ENCODE data around the gene KREMEN1.
"Not testable (repeated sequence)": the region's sequence is repeated elsewhere in the genome, so short reads cannot be mapped to it uniquely, and the experiment has no call there.

KREMEN1 gene

DNA sequence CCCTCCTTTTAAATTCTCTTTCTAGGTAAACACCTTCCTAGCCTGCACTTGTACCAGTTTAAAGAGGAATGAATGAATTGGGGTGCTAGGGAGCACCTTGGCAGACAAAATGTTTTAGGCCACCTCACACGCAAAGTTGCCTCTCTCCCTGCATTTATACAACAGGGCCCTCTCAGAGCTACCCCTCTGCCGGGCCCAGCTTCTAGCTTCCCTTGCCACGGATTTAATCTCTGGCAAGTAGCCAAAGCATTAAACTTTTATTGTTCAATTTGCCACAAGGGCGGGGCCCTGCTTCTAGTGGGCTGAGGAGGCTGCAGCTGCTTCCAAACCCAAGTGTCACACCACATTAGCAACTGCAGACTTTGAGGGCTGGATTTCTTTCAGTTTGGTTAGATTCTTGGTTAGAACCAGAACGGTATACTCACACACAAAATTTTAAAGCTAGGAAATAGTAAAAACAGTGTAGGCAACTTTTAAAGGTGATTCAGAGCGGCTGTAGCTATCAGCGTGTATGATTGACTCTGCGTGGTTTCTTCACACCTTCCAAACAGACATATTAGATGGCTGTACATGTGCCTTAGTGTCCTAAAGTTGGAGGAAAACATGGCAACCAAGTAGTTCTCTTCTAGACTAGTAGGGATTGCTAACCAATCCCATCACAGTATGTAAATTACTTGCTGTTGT is 6.5 kb downstream of the KREMEN1 start:
- DNase-seq: peak; percentile 93

GRCh38 chr22:29080106-29080975 is 7.5 kb downstream of the KREMEN1 start:
- peak; percentile 53 for DNase-seq

DNA sequence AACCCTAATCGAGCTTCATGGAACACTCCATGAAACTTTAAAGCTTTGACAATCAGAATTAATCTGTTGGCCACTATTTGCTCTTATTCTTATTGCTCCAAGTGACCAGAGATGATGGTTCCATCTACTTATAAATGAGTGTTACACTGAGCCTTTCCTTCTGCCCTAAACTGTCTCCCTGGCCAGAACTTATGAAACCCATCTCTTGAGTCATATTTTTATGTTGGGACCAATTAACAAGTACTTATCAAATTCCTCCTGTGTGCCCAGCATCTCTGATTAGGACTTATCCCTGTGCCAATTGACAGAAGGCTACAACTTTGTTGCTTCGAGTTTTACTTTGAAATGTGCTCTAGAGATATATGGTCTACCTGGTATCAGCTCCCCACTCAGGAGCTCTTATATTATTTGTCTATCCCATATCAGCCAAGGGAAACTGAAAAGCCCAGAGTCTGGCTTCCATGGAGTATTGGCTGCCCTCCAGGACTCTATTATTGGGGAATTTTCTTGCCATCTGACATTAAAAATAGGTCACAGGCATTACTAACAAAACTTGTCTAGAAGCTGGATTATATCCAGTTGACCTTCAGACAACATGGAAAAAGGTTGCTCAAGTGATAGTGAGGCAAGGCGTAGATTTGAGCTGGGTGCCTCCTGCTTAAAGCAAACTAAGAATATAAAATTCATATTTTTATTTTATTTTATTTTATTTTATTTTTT is 8.8 kb downstream of the KREMEN1 start:
- no peak for DNase-seq

DNA sequence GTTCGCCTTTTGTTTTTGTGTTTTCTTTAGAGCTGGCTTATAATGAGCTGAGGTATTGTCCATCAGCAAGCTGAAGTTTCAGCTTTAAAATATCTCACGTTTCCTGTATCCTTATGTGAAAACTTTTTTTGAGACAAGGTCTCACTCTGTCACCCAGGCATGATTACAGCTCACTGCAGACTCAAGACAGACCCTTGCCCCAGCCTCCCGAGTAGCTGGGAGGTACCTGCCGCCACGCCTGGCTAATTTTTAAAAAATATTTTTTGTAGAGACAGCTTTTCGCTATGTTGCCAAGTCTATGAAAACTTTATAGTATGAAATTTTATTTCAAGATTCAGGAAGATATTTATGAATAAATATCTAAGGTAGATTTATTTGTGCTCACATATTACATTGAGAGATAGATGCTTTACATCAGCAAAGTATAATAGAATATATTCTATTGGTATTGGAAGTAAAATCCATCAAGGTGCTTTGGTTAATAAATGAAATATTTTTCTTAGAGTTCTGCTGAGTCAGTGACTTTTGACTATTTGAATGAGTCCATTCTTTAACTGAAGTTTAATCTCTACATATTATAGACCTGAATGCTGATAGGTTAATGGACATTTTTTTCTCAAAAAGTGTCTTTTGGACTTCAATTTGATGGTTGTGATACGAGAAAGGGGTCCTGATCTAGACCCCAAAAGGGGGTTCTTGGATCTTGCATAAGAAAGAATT is 10.2 kb downstream of the KREMEN1 start:
- no peak for DNase-seq

DNA sequence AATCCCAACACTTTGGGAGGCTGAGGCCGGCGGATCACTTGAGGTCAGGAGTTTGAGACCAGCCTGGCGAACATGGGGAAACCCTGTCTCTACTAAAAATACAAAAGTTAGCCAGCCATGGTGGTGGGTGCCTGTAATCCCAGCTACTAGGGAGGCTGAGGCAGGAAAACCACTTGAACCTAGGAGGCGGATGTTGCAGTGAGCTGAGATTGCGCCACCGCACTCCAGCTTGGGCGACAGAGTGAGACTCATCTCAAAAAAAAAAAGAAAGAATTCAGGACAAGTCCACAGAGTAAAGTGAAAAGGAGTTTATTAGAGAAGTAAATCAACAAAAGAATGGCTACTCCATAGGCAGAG is 10.7 kb downstream of the KREMEN1 start:
- DNase-seq: not testable (repeated sequence)

GRCh38 chr22:29083933-29084591 is 11.2 kb downstream of the KREMEN1 start:
- no peak for DNase-seq

GRCh38 chr22:29087012-29087411 is 14.2 kb downstream of the KREMEN1 start:
- DNase-seq: no peak

- DNase-seq: no peak
Measured at GRCh38 chr22:29088809-29089208, 16.0 kb downstream of the KREMEN1 start.

- DNase-seq: no peak
Measured at GRCh38 chr22:29089507-29089906, 16.7 kb downstream of the KREMEN1 start.

DNA sequence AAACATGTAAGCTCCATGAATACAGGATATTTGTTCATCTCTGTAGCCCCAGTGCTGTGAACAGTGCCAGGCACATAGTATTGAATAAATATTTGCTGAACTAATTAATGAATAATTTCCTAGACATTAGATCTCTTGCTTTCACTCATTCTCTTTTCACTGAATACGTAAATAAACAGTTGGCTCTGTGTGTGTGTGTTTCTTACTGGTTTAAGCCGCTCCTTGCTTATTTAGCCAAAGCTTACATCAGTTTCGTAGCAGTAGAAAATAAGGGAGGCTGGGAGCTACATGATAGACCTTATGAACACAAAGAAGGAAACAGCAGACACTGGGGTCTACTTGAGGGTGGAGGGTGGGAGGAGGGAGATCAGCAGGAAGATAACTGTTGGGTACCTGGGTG is 17.2 kb downstream of the KREMEN1 start:
- DNase-seq: no peak

GRCh38 chr22:29092243-29092642 is 19.4 kb downstream of the KREMEN1 start:
- no peak for DNase-seq

DNA sequence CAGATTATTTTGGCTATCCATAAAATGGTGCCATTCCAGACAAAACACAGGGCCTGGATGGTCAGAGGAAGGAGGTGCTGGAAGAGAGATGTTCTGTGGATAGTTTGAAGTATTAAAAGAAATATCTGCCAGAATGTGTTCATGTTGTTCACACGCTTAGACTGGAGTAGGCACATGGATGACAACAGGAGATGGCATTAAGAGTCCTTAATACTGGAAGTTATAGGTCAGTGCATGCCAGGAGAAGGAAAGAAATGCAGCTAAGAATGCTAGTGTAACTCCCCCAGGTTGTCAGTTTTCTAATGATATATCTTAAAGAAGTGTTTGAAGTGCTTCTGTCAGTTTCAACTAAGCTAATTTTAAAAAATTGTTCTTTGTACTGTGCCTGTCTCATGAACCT is 20.2 kb downstream of the KREMEN1 start:
- DNase-seq: no peak

DNA sequence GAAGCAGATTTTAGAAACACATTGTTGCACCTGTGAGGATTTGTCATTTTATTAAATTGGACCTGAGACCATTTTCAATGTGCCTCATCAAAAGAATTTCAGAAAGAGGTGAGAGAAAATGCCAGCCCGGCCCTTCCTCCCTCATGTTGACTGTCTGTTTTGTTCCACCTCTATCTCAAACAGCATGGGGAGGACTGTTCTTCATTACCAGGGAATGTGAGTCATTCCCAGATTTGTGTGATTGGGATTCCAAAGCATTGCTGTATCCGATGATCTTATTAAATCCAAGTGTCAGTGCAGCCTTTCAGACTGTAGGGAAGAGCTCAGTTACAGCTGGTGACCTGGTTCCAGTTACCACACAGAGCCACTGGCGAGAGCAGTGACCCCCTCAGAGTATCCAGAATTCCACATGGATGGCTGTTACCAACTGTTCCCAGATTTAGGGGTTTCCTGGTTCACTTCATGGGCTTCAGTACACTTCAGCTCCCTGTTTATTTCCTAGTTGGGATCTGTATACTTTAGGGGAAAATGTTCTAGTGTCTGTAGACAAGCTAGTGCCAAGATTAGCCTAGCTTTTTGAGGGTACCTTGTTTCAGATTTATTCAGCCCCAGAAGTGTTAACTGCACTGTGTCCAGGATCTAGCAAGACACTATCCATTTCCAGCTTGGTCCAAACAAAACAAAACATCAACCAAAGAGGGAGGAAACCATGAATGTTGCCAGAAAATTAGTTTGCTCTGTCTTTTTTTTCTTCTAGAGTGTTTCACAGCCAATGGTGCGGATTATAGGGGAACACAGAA is 20.9 kb downstream of the KREMEN1 start:
- no peak for DNase-seq

- DNase-seq: no peak
Measured at GRCh38 chr22:29095459-29095858, 22.6 kb downstream of the KREMEN1 start.

GRCh38 chr22:29096736-29097669 is 24.2 kb downstream of the KREMEN1 start:
- no peak for DNase-seq

DNA sequence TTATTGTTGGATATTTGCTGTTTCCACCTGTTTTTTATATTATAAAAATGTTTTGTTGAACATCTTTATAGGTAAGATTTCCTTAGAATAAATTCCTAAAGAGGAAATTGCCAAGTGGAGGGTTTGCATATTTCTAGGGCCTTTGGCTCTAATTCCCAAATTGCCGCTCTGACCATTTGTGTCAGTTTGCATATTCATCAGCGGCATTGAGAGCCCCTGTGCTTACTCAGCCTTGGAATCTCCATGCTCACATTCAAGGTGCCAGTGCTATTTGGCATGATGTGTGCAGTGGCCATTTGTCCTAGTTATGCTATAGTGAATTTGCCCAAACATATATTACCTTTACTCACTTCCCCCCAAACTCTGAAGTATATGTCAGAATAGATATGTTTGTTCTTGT is 25.5 kb downstream of the KREMEN1 start:
- no peak for DNase-seq

GRCh38 chr22:29102300-29102699 is 29.5 kb downstream of the KREMEN1 start:
- no peak for DNase-seq

GRCh38 chr22:29103121-29103520 is 30.3 kb downstream of the KREMEN1 start:
- no peak for DNase-seq

DNA sequence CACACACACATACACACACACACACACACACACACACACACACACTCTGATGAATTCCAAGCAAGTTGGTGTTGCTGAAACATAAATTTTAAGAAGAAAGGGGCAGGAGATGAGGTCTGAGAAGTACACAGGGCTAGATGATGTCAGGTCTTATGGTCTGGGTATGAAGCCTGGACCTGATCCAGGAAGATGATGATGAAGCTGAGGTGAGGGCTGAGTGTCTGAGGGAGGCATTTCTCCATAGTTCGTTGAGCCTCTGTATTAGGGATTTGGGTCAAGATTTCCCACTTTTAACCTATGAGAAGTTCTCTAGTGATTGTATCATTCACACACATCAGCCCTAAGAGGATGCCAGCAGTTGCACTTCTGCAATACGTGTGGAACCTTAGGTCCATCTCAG is 32.6 kb downstream of the KREMEN1 start:
- no peak for DNase-seq

- DNase-seq: no peak
Measured at GRCh38 chr22:29106839-29107238, 34.0 kb downstream of the KREMEN1 start.

DNA sequence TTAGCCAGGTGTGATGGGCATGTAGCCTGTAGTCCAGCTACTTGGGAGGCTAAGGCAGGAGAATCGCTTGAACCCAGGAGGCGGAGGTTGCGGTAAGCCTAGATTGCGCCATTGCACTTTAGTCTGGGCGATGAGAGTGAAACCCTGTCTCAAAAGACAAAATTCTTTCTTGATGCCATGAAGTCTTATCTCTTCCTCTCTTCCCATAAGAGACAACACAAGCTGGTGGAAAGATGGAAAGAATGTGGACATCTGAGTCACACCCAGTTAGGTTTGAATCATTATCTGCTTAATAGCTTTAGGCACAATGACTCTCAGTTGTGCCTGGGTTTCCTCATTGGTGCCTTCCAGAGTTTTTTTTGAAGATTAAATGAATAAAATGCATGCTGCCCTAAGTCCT is 35.3 kb downstream of the KREMEN1 start:
- no peak for DNase-seq
